GM23338 (cell line): Measurements from ENCODE around the gene DNAH8. TPM values are rescaled to one million over a fixed set of nuclear protein-coding genes. Genes with fewer than 3 reads are reported as not detected.

Experiments used
- EZH2phosphoT487 ChIP-seq: fragments of 200-600 bp; sonication (generic); IDR thresholded peaks from one replicate; pipeline ENCODE4 v1.8.1; 2018; ENCODE audit warnings: antibody characterized with exemption; ENCODE audit not compliant: unreplicated experiment
- POLR2AphosphoS5 ChIP-seq: IDR thresholded peaks from 2 replicates; pipeline ENCODE4 v1.6.1; 2016; ENCODE audit warnings: antibody characterized with exemption, low read depth
- REST ChIP-seq: IDR thresholded peaks from one replicate; pipeline ENCODE4 v1.6.1; 2018; ENCODE audit warnings: antibody characterized with exemption; ENCODE audit not compliant: unreplicated experiment
- ZNF114 ChIP-seq: fragments of 250-450 bp; sonication (Bioruptor Pico); IDR thresholded peaks from 2 replicates; pipeline ENCODE4 v1.5.0; 2020; ENCODE audit warnings: mild to moderate bottlenecking, moderate library complexity
- ZNF462 ChIP-seq: fragments of 250-450 bp; sonication (Bioruptor Pico); IDR thresholded peaks from 2 replicates; pipeline ENCODE4 v1.5.0; 2020; ENCODE audit warnings: mild to moderate bottlenecking, moderate library complexity
- polyA plus RNA-seq: library from polyadenylated mRNA; unstranded; fragments of >200 nt; fragmentation: Nextera tagmentation; extraction: Ambion mirVana; gene quantifications from 2 replicates; pipeline ENCODE4 v1.2.1, GENCODE V29; 2016
- total RNA-seq: library from RNA; depleted of rRNA; stranded (reverse); fragments of >200 nt; shearing (Covaris generic); gene quantifications from 2 replicates; pipeline ENCODE4 v1.2.3, GENCODE V29; 2014

Gene DNAH8
- total and polyA plus RNA-seq, 2 experiments from 2014 or later = 0.02 TPM; not detected in 1

- TF ChIP-seq REST = no peak
- TF ChIP-seq ZNF462 (CRISPR knock-in tag) = no peak
- TF ChIP-seq POLR2AphosphoS5 = no peak
- TF ChIP-seq EZH2phosphoT487 = no peak
- no peak for TF ChIP-seq ZNF114
Measured at GRCh38 chr6:38724343-38724742, 9.2 kb downstream of the DNAH8 start (continued).
